ENCODE measurements around the gene MAST2. TPM values are rescaled to one million over a fixed set of nuclear protein-coding genes. Genes with fewer than 3 reads are reported as not detected.

The MAST2 gene
- total RNA-seq, 1 donor from 2014 or later: 38.1 TPM

DNA sequence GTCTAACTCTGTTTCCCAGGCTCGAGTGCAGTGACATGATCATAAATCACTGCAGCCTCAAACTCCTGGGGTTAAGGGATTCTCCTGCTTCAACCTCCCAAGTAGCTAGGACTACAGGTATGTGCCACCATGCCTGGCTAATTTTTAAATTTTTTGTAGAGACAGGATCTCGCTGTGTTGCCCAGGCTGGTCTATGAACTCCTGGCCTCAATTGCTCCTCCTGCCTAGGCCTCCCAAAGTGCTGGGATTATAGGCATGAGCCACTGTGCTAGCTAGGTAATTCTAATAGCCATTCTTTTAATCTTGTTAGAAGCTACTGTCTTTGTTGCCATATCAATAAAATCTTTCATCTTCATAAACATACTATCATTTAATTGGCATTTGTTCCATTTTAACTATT, 13.8 kb upstream of the MAST2 start:
- H3K27ac Mint-ChIP-seq: no peak overlapping the region
- TF ChIP-seq, protein P1, sequence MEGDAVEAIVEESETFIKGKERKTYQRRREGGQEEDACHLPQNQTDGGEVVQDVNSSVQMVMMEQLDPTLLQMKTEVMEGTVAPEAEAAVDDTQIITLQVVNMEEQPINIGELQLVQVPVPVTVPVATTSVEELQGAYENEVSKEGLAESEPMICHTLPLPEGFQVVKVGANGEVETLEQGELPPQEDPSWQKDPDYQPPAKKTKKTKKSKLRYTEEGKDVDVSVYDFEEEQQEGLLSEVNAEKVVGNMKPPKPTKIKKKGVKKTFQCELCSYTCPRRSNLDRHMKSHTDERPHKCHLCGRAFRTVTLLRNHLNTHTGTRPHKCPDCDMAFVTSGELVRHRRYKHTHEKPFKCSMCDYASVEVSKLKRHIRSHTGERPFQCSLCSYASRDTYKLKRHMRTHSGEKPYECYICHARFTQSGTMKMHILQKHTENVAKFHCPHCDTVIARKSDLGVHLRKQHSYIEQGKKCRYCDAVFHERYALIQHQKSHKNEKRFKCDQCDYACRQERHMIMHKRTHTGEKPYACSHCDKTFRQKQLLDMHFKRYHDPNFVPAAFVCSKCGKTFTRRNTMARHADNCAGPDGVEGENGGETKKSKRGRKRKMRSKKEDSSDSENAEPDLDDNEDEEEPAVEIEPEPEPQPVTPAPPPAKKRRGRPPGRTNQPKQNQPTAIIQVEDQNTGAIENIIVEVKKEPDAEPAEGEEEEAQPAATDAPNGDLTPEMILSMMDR (conservative IDR thresholded peaks at IDR 0.05): no peak
- no peak for DNase-seq (ENCODE audit: extremely low spot score, unreplicated experiment)
- H3K36me3 Mint-ChIP-seq: no peaks in the 10 kb centered on the region
- peaks cover 7% of the 10 kb centered on the region for H3K27me3 Mint-ChIP-seq
- H3K9me3 Mint-ChIP-seq: no peaks in the 10 kb centered on the region
- no peak overlapping the region for H3K4me3 Mint-ChIP-seq
- no peaks in the 10 kb centered on the region for H3K4me1 Mint-ChIP-seq (ENCODE audit: unreplicated experiment)

DNA sequence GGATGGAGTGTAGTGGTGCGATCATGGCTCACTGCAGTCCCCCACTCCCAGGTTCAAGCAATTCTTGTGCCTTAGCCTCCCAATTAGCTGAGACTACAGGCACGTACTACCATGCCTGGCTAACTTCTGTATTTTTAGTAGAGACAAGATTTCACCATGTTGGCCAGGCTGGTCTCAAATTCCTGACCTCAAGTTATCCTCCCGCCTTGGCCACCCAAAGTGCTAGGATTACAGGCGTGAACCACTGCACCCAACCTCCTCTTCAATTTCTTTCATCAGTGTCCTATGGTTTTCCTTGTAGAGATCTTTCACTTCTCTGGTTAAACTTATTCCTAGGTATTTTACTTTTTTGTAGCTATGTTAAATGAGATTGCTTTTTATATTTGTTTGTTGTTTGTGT, 10.7 kb upstream of the MAST2 start:
- H3K4me3 Mint-ChIP-seq: no peak overlapping the region
- no peak for DNase-seq (ENCODE audit: extremely low spot score, unreplicated experiment)
- H3K27me3 Mint-ChIP-seq: peaks cover 4% of the 10 kb centered on the region
- H3K27ac Mint-ChIP-seq: no peak overlapping the region
- H3K9me3 Mint-ChIP-seq: no peaks in the 10 kb centered on the region
- TF ChIP-seq, protein P1 (conservative IDR thresholded peaks at IDR 0.05): no peak
- H3K36me3 Mint-ChIP-seq: no peaks in the 10 kb centered on the region
- no peaks in the 10 kb centered on the region for H3K4me1 Mint-ChIP-seq (ENCODE audit: unreplicated experiment)

DNA sequence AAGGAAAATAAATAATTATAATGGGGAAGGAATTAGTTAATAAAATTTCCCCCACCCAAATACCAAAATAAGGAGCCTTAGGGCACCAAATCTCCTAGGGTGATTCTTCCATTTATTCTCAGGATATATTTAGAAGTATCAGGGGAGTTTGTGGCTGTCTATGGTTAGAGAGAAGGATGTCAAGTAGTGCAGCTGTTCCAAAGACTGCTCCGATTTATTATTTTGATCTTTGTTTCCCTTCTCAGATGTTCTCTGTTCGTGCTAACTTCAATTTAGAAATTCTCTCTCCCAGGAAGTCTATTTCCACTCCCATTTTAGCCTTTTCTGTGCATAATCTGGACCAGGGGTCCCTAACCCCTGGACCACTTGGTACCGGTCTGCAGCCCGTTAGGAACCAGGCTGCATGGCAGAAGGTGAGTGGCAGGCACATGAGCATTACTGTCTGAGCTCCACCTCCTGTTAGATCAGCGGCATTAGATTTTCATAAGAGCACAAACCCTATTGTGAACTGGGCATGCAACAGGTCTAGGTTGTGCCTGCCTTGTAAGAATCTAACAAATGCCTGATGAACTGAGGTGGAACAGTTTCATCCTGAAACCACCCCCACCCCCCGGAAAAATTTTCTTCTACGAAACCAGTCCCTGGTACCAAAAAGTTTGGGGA, 9.3 kb upstream of the MAST2 start:
- Mint-ChIP-seq H3K27me3 (peaks cover 4% of the 10 kb centered on the region), H3K4me3 (no peak overlapping the region), H3K4me1 (ENCODE audit: unreplicated experiment) (no peaks in the 10 kb centered on the region), H3K27ac (no peak overlapping the region), H3K9me3 (no peaks in the 10 kb centered on the region), H3K36me3 (no peaks in the 10 kb centered on the region)
- no peak for DNase-seq (ENCODE audit: extremely low spot score, unreplicated experiment)
- TF ChIP-seq, protein P1 (conservative IDR thresholded peaks at IDR 0.05): no peak

DNA sequence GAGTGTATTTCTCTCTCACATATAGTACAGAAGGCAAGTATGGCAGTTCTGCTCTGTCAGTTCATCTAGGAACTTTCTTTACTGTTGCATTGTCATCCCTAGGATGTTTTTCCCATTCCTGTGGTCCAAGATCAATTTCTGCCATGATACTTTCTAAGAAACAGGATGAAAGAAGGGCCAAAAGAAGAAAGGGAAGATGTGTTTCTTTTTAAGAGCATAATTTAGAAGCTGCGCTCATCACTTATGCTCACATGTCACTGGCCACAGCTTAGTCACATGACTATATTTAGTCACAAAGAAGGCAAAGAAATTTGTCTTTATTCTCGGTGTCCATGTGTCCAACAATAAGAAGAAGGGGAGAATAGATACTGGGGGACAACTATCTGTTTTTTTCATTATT, 7.0 kb upstream of the MAST2 start:
- H3K27me3 Mint-ChIP-seq: peaks cover 4% of the 10 kb centered on the region
- no peaks in the 10 kb centered on the region for H3K9me3 Mint-ChIP-seq
- no peak overlapping the region for H3K27ac Mint-ChIP-seq
- no peak overlapping the region for H3K4me3 Mint-ChIP-seq
- no peaks in the 10 kb centered on the region for H3K4me1 Mint-ChIP-seq (ENCODE audit: unreplicated experiment)
- H3K36me3 Mint-ChIP-seq: no peaks in the 10 kb centered on the region
- TF ChIP-seq, protein P1 (conservative IDR thresholded peaks at IDR 0.05): no peak
- no peak for DNase-seq (ENCODE audit: extremely low spot score, unreplicated experiment)

DNA sequence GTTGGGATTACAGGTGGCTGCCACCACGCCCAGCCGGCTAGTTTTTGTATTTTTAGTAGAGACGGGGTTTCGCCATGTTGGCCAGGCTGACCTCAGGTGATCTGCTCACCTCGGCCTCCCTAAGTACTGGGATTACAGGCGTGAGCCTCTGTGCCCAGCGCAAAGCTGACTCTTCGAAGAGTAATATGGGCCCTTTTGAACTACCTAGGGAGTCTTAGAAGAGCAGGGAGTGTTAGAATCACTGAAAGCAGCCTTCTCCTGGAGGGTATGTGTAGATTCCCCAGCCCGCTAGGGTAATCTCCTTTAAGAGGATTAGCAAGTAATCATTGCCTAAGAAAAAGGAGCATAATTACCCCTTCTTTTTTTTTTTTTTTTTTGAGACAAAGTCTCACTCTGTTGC, 6.5 kb upstream of the MAST2 start:
- H3K36me3 Mint-ChIP-seq: no peaks in the 10 kb centered on the region
- TF ChIP-seq, protein P1 (conservative IDR thresholded peaks at IDR 0.05): no peak
- no peaks in the 10 kb centered on the region for H3K4me1 Mint-ChIP-seq (ENCODE audit: unreplicated experiment)
- H3K27me3 Mint-ChIP-seq: peaks cover 4% of the 10 kb centered on the region
- no peak overlapping the region for H3K4me3 Mint-ChIP-seq
- no peaks in the 10 kb centered on the region for H3K9me3 Mint-ChIP-seq
- DNase-seq (ENCODE audit: extremely low spot score, unreplicated experiment): no peak
- H3K27ac Mint-ChIP-seq: no peak overlapping the region
